ENCODE measurements around the gene CYB5D1.
A peak's percentile ranks its signal among the peaks of the same experiment; 100 is the strongest.

DNA sequence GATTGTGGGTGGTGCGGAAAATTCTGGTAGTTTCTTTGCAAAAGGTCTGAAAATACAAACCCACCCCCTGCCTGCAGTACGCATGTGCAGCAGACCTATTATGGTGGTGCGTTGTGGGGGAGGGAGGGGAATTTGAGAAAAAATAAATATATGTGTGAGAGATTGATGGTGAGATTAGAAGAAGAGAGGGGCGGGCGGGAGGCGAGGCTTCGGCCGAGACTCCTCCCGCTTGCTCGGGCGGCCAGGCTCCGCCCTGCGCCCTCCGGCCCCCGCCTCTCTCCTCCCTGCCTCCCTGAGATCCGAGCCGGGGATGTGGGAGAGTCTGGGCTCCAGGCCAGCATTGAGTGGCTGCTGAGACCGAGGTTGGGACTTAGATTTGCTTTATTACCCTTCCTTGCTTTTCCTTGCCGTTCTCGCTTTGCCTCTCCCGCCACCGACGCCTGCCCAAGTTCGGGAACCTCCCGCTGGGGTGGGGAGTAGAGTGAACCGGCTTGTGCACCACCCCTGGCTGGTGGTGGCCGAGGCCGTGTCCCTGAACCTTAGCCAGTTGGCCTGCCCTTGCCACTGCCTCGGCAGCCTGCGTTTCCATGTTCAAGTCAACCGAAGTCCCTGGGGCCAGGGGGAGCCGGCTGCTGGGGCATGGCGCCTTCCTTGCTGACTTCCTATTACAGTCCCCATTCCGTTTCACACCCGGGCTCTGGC, 29.8 kb downstream of the CYB5D1 start:
- TF ChIP-seq, protein P1, sequence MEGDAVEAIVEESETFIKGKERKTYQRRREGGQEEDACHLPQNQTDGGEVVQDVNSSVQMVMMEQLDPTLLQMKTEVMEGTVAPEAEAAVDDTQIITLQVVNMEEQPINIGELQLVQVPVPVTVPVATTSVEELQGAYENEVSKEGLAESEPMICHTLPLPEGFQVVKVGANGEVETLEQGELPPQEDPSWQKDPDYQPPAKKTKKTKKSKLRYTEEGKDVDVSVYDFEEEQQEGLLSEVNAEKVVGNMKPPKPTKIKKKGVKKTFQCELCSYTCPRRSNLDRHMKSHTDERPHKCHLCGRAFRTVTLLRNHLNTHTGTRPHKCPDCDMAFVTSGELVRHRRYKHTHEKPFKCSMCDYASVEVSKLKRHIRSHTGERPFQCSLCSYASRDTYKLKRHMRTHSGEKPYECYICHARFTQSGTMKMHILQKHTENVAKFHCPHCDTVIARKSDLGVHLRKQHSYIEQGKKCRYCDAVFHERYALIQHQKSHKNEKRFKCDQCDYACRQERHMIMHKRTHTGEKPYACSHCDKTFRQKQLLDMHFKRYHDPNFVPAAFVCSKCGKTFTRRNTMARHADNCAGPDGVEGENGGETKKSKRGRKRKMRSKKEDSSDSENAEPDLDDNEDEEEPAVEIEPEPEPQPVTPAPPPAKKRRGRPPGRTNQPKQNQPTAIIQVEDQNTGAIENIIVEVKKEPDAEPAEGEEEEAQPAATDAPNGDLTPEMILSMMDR (IDR thresholded peaks at IDR 0.05), result no peak
- TF ChIP-seq POLR2A (IDR thresholded peaks at IDR 0.05), result peak in 1 of 2 donors; percentile 40
- peak; percentile 68 to 87 for TF ChIP-seq POLR2AphosphoS5 (IDR thresholded peaks at IDR 0.05; ENCODE audit: insufficient read depth in 1 of 2, low read depth in 1 of 2)

Measured in vagina (tissue), 2 donors.